IgD-negative memory B cell (primary cell): Measurements from ENCODE around the gene MYO16. TPM values are rescaled to one million over a fixed set of nuclear protein-coding genes. Genes with fewer than 3 reads are reported as not detected.
A peak's percentile ranks its signal among the peaks of the same experiment; 100 is the strongest.

ENCODE experiments used
- H3K27ac Mint-ChIP-seq, 3 donors: one replicate each; pipeline ENCODE4 v1.8.0; 2020 to 2022; ENCODE audit warnings: mild to moderate bottlenecking in 3 of 3, mixed read lengths in 3 of 3, moderate library complexity in 1 of 3
- H3K27me3 Mint-ChIP-seq: one replicate; pipeline ENCODE4 v1.8.0; 2021; ENCODE audit warnings: mixed read lengths
- H3K36me3 Mint-ChIP-seq: one replicate; pipeline ENCODE4 v1.8.0; 2020; ENCODE audit warnings: mild to moderate bottlenecking, mixed read lengths
- H3K4me1 Mint-ChIP-seq, 3 donors: one replicate each; pipeline ENCODE4 v1.8.0; 2020 to 2022; ENCODE audit warnings: mixed read lengths in 3 of 3, mild to moderate bottlenecking in 1 of 3
- H3K4me3 Mint-ChIP-seq, 4 donors: one replicate each; pipeline ENCODE4 v1.8.0; 2020 to 2022; ENCODE audit warnings: mild to moderate bottlenecking in 4 of 4, mixed read lengths in 4 of 4, moderate library complexity in 3 of 4
- H3K9me3 Mint-ChIP-seq, 3 donors: one replicate each; pipeline ENCODE4 v1.8.0; 2020 to 2021; ENCODE audit warnings: mixed read lengths in 3 of 3, mild to moderate bottlenecking in 1 of 3
- polyA plus RNA-seq: library from polyadenylated mRNA; unstranded; fragments of 300-500 nt; fragmentation: Illumina TruSeq; gene quantifications from one replicate; pipeline ENCODE4 v1.2.3, GENCODE V29; 2021

Gene MYO16
- polyA plus RNA-seq, 1 donor from 2014 or later = not detected

DNA sequence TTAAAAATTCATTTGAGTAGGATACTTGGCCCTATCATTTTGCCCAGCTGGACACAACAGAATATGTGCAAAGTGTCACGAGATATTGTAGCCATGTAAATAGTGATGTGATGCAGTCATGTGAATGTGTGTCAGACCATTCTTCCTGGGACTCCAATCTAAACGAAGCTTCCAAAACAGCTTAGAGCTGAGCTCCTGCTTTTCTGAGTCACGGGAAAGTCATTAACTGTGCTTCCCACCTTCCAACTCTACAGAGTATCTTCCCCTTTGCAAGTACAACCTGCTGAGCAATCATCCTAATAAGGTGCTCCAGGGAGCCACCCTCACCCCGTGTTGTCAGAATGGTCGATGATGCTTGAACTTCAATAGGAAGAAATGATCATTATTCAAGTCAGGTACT is 294.7 kb downstream of the MYO16 start:
- Mint-ChIP-seq H3K27me3 (peaks cover 3% of the 10 kb centered on the region), H3K4me1 (no peaks in the 10 kb centered on the region), H3K27ac (no peak overlapping the region), H3K4me3 (no peak overlapping the region), H3K9me3 (no peaks in the 10 kb centered on the region), H3K36me3 (no peaks in the 10 kb centered on the region)

- Mint-ChIP-seq H3K27ac (no peak overlapping the region), H3K36me3 (no peaks in the 10 kb centered on the region), H3K4me3 (no peak overlapping the region), H3K4me1 (no peaks in the 10 kb centered on the region), H3K27me3 (peaks cover 3% of the 10 kb centered on the region), H3K9me3 (no peaks in the 10 kb centered on the region)
Measured at GRCh38 chr13:108924541-108924940, 295.1 kb downstream of the MYO16 start.

DNA sequence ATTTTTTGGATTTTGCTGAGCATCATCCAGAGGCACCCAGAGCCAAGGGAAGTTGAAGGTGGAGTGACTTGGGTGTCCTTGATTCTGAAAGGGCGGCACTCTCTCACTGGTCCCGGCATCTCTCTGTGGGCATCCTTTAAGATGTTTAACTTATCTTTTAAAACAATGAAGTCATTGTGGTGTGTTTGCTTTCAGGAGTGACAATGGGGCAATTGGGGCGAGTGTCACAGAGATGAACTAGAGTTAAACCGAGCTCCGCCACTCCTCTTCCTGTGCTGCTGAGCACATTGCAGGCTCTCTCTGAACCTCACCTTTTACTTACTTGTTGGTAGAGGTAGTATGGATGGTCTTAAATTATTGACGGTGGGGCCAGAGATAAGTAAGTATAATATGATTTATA is 295.7 kb downstream of the MYO16 start:
- Mint-ChIP-seq H3K4me1 (no peaks in the 10 kb centered on the region), H3K4me3 (no peak overlapping the region), H3K9me3 (no peaks in the 10 kb centered on the region), H3K27ac (no peak overlapping the region), H3K36me3 (no peaks in the 10 kb centered on the region), H3K27me3 (peaks cover 3% of the 10 kb centered on the region)

DNA sequence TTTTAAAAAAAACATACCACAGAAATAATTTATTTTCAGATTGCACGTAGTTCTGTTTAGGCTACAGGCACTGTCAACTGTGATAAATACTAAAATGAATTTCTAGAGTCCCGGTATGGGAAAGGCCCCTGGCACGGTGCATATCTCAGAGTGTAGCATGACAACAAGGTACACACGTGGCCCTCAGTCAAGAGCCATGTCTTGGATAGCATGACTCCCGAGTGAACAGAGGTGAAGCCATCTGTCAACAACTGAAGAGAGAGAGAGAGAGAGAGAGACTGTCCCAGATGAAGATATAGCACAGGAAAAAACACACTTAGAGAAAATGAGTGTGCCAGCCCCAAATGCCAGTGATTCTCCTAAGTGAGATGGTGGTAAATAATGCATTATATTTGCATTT is 297.5 kb downstream of the MYO16 start:
- no peaks in the 10 kb centered on the region for H3K4me1 Mint-ChIP-seq
- no peak overlapping the region for H3K4me3 Mint-ChIP-seq
- H3K36me3 Mint-ChIP-seq = no peaks in the 10 kb centered on the region
- H3K27me3 Mint-ChIP-seq = peaks cover 3% of the 10 kb centered on the region
- no peaks in the 10 kb centered on the region for H3K9me3 Mint-ChIP-seq
- H3K27ac Mint-ChIP-seq = no peak overlapping the region

DNA sequence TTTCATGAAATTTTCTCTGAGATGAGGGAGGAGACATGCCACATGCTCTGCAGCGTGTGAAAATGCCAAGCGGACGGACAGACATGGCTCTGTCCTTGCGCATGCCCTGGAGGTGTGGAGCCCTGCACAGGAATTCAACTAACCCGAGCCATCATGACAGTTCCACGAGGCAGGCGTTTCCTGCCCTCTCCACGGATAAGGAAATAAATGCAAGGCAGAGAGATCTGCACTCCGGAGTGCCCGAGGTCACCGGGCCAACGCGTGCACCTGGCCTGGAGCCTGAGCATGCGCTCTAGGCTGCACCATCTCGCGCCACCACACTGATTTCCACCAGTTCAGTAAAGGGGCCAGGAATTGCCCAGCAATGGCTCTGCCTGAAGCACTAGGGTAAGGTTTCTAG is 298.2 kb downstream of the MYO16 start:
- Mint-ChIP-seq H3K9me3 (no peaks in the 10 kb centered on the region), H3K27ac (peak overlapping the region in 1 of 3 donors; percentile 78), H3K4me3 (no peak overlapping the region), H3K27me3 (peaks cover 2% of the 10 kb centered on the region), H3K36me3 (no peaks in the 10 kb centered on the region), H3K4me1 (no peaks in the 10 kb centered on the region)

GRCh38 chr13:108929532-108930206 is 300.3 kb downstream of the MYO16 start:
- H3K4me3 Mint-ChIP-seq = no peak overlapping the region
- H3K4me1 Mint-ChIP-seq = no peaks in the 10 kb centered on the region
- no peaks in the 10 kb centered on the region for H3K9me3 Mint-ChIP-seq
- no peak overlapping the region for H3K27ac Mint-ChIP-seq
- H3K36me3 Mint-ChIP-seq = no peaks in the 10 kb centered on the region
- H3K27me3 Mint-ChIP-seq = peaks cover 2% of the 10 kb centered on the region

DNA sequence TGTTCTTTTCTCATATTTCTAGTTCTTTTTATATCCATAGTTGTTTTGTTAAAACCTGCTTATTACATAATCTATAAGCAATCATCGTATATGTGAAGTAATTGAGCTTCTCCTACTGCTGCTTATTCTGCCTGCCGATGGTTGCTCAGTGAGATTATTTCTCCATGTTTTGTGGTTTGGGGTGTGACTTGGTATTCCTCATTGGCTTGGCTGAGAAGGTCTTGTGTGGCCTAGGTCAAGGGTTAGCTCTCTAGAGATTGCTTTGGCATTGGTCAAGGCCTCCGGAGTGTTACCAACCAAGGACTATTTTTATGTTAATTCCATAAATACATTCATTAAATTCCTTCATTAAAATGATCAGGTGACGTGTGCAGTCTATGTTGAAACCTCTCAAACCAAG is 302.8 kb downstream of the MYO16 start:
- Mint-ChIP-seq H3K36me3 (no peaks in the 10 kb centered on the region), H3K27me3 (peaks cover 2% of the 10 kb centered on the region), H3K9me3 (peaks cover 0 to 6% (median 0%) of the 10 kb centered on the region in 3 donors), H3K4me1 (no peaks in the 10 kb centered on the region), H3K27ac (no peak overlapping the region), H3K4me3 (no peak overlapping the region)

DNA sequence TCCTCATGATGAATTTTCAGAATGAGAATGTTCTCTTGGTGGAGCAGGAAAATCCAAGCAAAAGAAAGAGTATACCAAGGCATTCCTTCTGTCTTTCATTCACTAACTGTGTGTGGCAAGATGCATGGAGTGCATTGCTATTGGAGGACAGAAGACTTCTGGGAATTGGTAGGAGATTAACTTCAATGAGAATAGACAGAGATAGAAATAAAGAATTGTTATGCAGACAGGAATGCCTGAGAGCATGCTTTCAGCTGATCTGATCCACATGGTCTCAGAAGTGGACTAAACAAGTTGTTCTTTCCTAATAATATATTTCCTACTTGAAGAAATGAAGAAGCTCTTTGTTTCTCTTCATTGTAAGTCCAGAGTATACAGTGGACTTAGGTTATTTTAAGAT is 303.6 kb downstream of the MYO16 start:
- H3K36me3 Mint-ChIP-seq = no peaks in the 10 kb centered on the region
- H3K9me3 Mint-ChIP-seq = peaks cover 2 to 8% (median 3%) of the 10 kb centered on the region in 3 donors
- H3K27ac Mint-ChIP-seq = no peak overlapping the region
- no peaks in the 10 kb centered on the region for H3K4me1 Mint-ChIP-seq
- no peaks in the 10 kb centered on the region for H3K27me3 Mint-ChIP-seq
- no peak overlapping the region for H3K4me3 Mint-ChIP-seq

GRCh38 chr13:108938155-108938554 is 308.7 kb downstream of the MYO16 start:
- Mint-ChIP-seq H3K36me3 (peaks cover 2% of the 10 kb centered on the region), H3K4me3 (no peak overlapping the region), H3K9me3 (peaks cover 2 to 9% (median 3%) of the 10 kb centered on the region in 3 donors), H3K4me1 (no peaks in the 10 kb centered on the region), H3K27me3 (peaks cover 2% of the 10 kb centered on the region), H3K27ac (no peak overlapping the region)

DNA sequence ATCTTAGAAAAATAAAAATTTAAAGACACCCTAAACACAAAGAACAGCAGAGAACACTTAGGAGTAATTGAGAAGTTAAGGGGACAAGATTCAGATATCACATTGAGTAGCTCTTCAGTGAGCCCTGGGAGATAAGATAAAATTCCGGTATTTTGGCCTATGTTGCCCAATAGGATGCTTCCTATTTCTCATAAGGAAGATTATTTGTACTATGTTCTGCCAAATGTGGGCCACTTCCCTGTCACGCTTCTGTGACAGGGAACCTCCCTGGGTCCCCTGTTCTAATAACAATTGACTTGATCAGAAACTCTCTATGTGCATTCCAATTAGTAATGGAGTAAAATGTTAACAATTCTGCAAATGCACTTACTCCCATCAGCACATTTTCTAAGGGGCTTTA is 310.7 kb downstream of the MYO16 start:
- Mint-ChIP-seq H3K4me1 (no peaks in the 10 kb centered on the region), H3K36me3 (peaks cover 2% of the 10 kb centered on the region), H3K27ac (no peak overlapping the region), H3K27me3 (peaks cover 2% of the 10 kb centered on the region), H3K4me3 (no peak overlapping the region), H3K9me3 (peaks cover 2 to 7% (median 3%) of the 10 kb centered on the region in 3 donors)

- H3K27ac Mint-ChIP-seq = no peak overlapping the region
- H3K36me3 Mint-ChIP-seq = peaks cover 2% of the 10 kb centered on the region
- no peaks in the 10 kb centered on the region for H3K4me1 Mint-ChIP-seq
- peaks cover 0 to 2% (median 0%) of the 10 kb centered on the region in 3 donors for H3K9me3 Mint-ChIP-seq
- H3K4me3 Mint-ChIP-seq = no peak overlapping the region
- no peaks in the 10 kb centered on the region for H3K27me3 Mint-ChIP-seq
Measured at GRCh38 chr13:108943842-108944241, 314.4 kb downstream of the MYO16 start.

DNA sequence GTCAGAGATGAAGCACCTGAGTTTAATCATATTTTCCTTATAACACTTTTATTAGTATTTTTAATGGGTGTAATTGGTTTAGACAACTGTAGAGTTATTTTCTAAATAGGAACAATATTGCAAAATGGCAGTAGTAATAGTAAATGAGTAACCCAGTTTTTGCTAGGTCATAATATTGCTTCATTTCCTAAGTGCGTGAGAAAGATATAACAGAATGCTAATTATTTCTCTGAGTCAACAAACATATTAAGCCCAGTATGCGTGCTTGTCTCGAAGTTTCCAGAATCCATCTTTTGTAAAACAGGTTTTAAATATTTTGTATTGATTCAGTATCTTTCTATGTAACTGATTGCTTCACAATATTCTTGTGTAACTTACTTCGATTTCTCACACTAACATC is 315.3 kb downstream of the MYO16 start:
- H3K9me3 Mint-ChIP-seq = no peaks in the 10 kb centered on the region
- H3K36me3 Mint-ChIP-seq = peaks cover 2% of the 10 kb centered on the region
- H3K27ac Mint-ChIP-seq = no peak overlapping the region
- H3K4me3 Mint-ChIP-seq = no peak overlapping the region
- H3K27me3 Mint-ChIP-seq = no peaks in the 10 kb centered on the region
- H3K4me1 Mint-ChIP-seq = no peaks in the 10 kb centered on the region

- H3K27ac Mint-ChIP-seq = no peak overlapping the region
- H3K4me3 Mint-ChIP-seq = no peak overlapping the region
- H3K36me3 Mint-ChIP-seq = no peaks in the 10 kb centered on the region
- no peaks in the 10 kb centered on the region for H3K4me1 Mint-ChIP-seq
- H3K27me3 Mint-ChIP-seq = no peaks in the 10 kb centered on the region
- H3K9me3 Mint-ChIP-seq = no peaks in the 10 kb centered on the region
Measured at GRCh38 chr13:108947551-108948030, 318.2 kb downstream of the MYO16 start.

GRCh38 chr13:108948251-108948671 is 318.9 kb downstream of the MYO16 start:
- no peak overlapping the region for H3K27ac Mint-ChIP-seq
- H3K36me3 Mint-ChIP-seq = no peaks in the 10 kb centered on the region
- no peak overlapping the region for H3K4me3 Mint-ChIP-seq
- H3K27me3 Mint-ChIP-seq = no peaks in the 10 kb centered on the region
- no peaks in the 10 kb centered on the region for H3K4me1 Mint-ChIP-seq
- no peaks in the 10 kb centered on the region for H3K9me3 Mint-ChIP-seq

DNA sequence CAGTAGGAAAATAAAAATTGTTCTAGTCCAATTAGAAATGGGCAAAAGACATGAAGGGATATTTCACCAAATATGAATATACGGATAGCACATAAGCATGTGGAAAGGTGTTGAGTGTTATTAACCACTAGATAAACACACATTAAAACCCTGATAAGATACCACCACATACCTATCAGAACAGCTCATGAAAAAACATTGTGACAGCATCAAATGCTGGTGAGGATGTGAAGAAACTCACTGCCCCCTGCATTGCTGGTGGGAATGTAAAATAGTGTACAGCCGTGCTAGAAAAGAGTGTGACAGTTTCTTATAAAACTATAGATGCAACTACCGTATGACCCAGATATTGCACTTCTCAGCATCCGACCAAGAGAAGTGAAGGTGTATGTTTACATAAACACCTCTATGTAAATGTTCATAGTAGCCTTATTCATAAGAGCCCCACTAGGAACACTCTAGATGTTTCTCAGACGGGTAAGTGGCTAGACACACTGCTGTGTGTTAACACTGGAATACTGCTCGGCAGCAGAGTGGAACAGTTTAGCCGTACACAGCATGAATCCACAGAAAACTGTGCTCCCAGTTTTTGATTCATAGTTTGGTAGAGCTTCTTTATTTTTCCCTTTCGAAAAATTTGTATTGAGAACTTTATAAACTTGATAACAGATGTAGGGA is 321.1 kb downstream of the MYO16 start:
- Mint-ChIP-seq H3K36me3 (no peaks in the 10 kb centered on the region), H3K4me1 (no peaks in the 10 kb centered on the region), H3K27me3 (no peaks in the 10 kb centered on the region), H3K9me3 (no peaks in the 10 kb centered on the region), H3K4me3 (no peak overlapping the region), H3K27ac (no peak overlapping the region)

GRCh38 chr13:108955741-108956140 is 326.3 kb downstream of the MYO16 start:
- Mint-ChIP-seq H3K4me3 (no peak overlapping the region), H3K27ac (no peak overlapping the region), H3K36me3 (no peaks in the 10 kb centered on the region), H3K27me3 (peaks cover 1% of the 10 kb centered on the region), H3K9me3 (no peaks in the 10 kb centered on the region), H3K4me1 (peaks cover 0 to 2% (median 0%) of the 10 kb centered on the region in 3 donors)
